ENCODE results near the gene RECK. TPM values are rescaled to one million over a fixed set of nuclear protein-coding genes. Genes with fewer than 3 reads are reported as not detected.

Gene RECK
- total and polyA plus RNA-seq, 2 donors (not counting 1 experiment from before 2014, with no cell fraction given): 98.4 to 212 TPM

GRCh38 chr9:36063804-36064447 is 27.2 kb downstream of the RECK start:
- Histone ChIP-seq H3K27ac (ENCODE audit: insufficient read depth, low read length) (no peak overlapping the region), H3K79me2 (ENCODE audit: control insufficient read depth, insufficient read depth, low read length) (no peaks in the 10 kb centered on the region)
- DNase-seq (ENCODE audit: low read depth in 2 of 2): peak; percentile 68 to 70

GRCh38 chr9:36064448-36065037 is 27.8 kb downstream of the RECK start:
- H3K9me3 ChIP-seq (ENCODE audit: control insufficient read depth, insufficient read depth, low read depth, low read length): no peaks in the 10 kb centered on the region
- H3K79me2 ChIP-seq (ENCODE audit: control insufficient read depth, insufficient read depth, low read length): no peaks in the 10 kb centered on the region
- no peaks in the 10 kb centered on the region for H4K20me1 ChIP-seq (ENCODE audit: control insufficient read depth, extremely low read depth, insufficient read depth, low read length)
- no peak overlapping the region for H3K4me3 ChIP-seq (replicated peaks in 1 of 4; ENCODE audit: control extremely low read depth in 1 of 4, insufficient read depth in 1 of 4, low read depth in 3 of 4, low read length in 4 of 4)
- peaks cover 8% of the 10 kb centered on the region for H3K36me3 ChIP-seq (ENCODE audit: control insufficient read depth, insufficient read depth, low read length)
- peaks cover 12% of the 10 kb centered on the region for H3K4me1 ChIP-seq (ENCODE audit: control insufficient read depth, extremely low read depth, insufficient read depth, low read length)
- TF ChIP-seq CTCF (conservative IDR thresholded peaks at IDR 0.05 in 1 of 2, IDR thresholded peaks at IDR 0.05 in 1 of 2; ENCODE audit: low read depth in 1 of 2, low read length in 2 of 2) (no peak), EZH2 (IDR thresholded peaks at IDR 0.05; ENCODE audit: low read length, missing control alignments) (no peak)
- peak; percentile 26 to 61 for DNase-seq (ENCODE audit: low read depth in 2 of 2)
- H3K27me3 ChIP-seq (ENCODE audit: control insufficient read depth, insufficient read depth, low read length): no peaks in the 10 kb centered on the region
- no peak overlapping the region for H3K4me2 ChIP-seq (ENCODE audit: extremely low read depth, insufficient read depth, low read length)
- no peak overlapping the region for H3K27ac ChIP-seq (ENCODE audit: insufficient read depth, low read length)
- no peak overlapping the region for H2AFZ ChIP-seq (ENCODE audit: low read length)
- H3K9ac ChIP-seq (ENCODE audit: insufficient read depth, low read length): no peak overlapping the region

More at GRCh38 chr9:36063804-36064447, 27.2 kb downstream of the RECK start:
- H3K9ac ChIP-seq (ENCODE audit: insufficient read depth, low read length): no peak overlapping the region
- no peak for TF ChIP-seq CTCF (conservative IDR thresholded peaks at IDR 0.05 in 1 of 2, IDR thresholded peaks at IDR 0.05 in 1 of 2; ENCODE audit: low read depth in 1 of 2, low read length in 2 of 2)
- TF ChIP-seq EZH2 (IDR thresholded peaks at IDR 0.05; ENCODE audit: low read length, missing control alignments): no peak
- H4K20me1 ChIP-seq (ENCODE audit: control insufficient read depth, extremely low read depth, insufficient read depth, low read length): no peaks in the 10 kb centered on the region
- H2AFZ ChIP-seq (ENCODE audit: low read length): no peak overlapping the region
- H3K9me3 ChIP-seq (ENCODE audit: control insufficient read depth, insufficient read depth, low read depth, low read length): no peaks in the 10 kb centered on the region
- no peak overlapping the region for H3K4me3 ChIP-seq (replicated peaks in 1 of 4; ENCODE audit: control extremely low read depth in 1 of 4, insufficient read depth in 1 of 4, low read depth in 3 of 4, low read length in 4 of 4)
- peaks cover 12% of the 10 kb centered on the region for H3K4me1 ChIP-seq (ENCODE audit: control insufficient read depth, extremely low read depth, insufficient read depth, low read length)
- peaks cover 8% of the 10 kb centered on the region for H3K36me3 ChIP-seq (ENCODE audit: control insufficient read depth, insufficient read depth, low read length)
- no peak overlapping the region for H3K4me2 ChIP-seq (ENCODE audit: extremely low read depth, insufficient read depth, low read length)
- no peaks in the 10 kb centered on the region for H3K27me3 ChIP-seq (ENCODE audit: control insufficient read depth, insufficient read depth, low read length)

GRCh38 chr9:36074055-36074454 is 37.3 kb downstream of the RECK start:
- H3K36me3 ChIP-seq (ENCODE audit: control insufficient read depth, insufficient read depth, low read length): peaks cover 12% of the 10 kb centered on the region
- no peak overlapping the region for H3K9ac ChIP-seq (ENCODE audit: insufficient read depth, low read length)
- H2AFZ ChIP-seq (ENCODE audit: low read length): no peak overlapping the region
- no peak overlapping the region for H3K4me3 ChIP-seq (replicated peaks in 1 of 4; ENCODE audit: control extremely low read depth in 1 of 4, insufficient read depth in 1 of 4, low read depth in 3 of 4, low read length in 4 of 4)
- DNase-seq (ENCODE audit: low read depth in 2 of 2): no peak
- no peak overlapping the region for H3K4me2 ChIP-seq (ENCODE audit: extremely low read depth, insufficient read depth, low read length)
- TF ChIP-seq CTCF (conservative IDR thresholded peaks at IDR 0.05 in 1 of 2, IDR thresholded peaks at IDR 0.05 in 1 of 2; ENCODE audit: low read depth in 1 of 2, low read length in 2 of 2) (no peak), EZH2 (IDR thresholded peaks at IDR 0.05; ENCODE audit: low read length, missing control alignments) (no peak)
- no peak overlapping the region for H3K27ac ChIP-seq (ENCODE audit: insufficient read depth, low read length)
- H4K20me1 ChIP-seq (ENCODE audit: control insufficient read depth, extremely low read depth, insufficient read depth, low read length): no peaks in the 10 kb centered on the region
- peaks cover 5% of the 10 kb centered on the region for H3K4me1 ChIP-seq (ENCODE audit: control insufficient read depth, extremely low read depth, insufficient read depth, low read length)
- no peaks in the 10 kb centered on the region for H3K9me3 ChIP-seq (ENCODE audit: control insufficient read depth, insufficient read depth, low read depth, low read length)
- H3K27me3 ChIP-seq (ENCODE audit: control insufficient read depth, insufficient read depth, low read length): no peaks in the 10 kb centered on the region
- H3K79me2 ChIP-seq (ENCODE audit: control insufficient read depth, insufficient read depth, low read length): no peaks in the 10 kb centered on the region
